ENCODE data around the gene CLINT1. TPM values are rescaled to one million over a fixed set of nuclear protein-coding genes. Genes with fewer than 3 reads are reported as not detected.

The CLINT1 gene
- total RNA-seq, 1 donor from 2014 or later, result 72.4 TPM

- Mint-ChIP-seq H3K27ac (ENCODE audit: unreplicated experiment) (no peak overlapping the region), H3K4me1 (ENCODE audit: low read depth) (peaks cover 44% of the 10 kb centered on the region), H3K4me3 (ENCODE audit: unreplicated experiment) (no peak overlapping the region), H3K36me3 (ENCODE audit: low read depth) (peaks cover 2% of the 10 kb centered on the region), H3K9me3 (ENCODE audit: low read depth) (no peaks in the 10 kb centered on the region), H3K27me3 (ENCODE audit: low read depth) (no peaks in the 10 kb centered on the region)
- no peak for TF ChIP-seq CTCF (IDR thresholded peaks at IDR 0.05)
- no peak for DNase-seq (ENCODE audit: low spot score)
These were observed 41.0 kb downstream of the CLINT1 start for GRCh38 chr5:157817928-157818327.

- H3K36me3 Mint-ChIP-seq (ENCODE audit: low read depth), result peaks cover 4% of the 10 kb centered on the region
- H3K27ac Mint-ChIP-seq (ENCODE audit: unreplicated experiment), result no peak overlapping the region
- no peak overlapping the region for H3K4me3 Mint-ChIP-seq (ENCODE audit: unreplicated experiment)
- no peaks in the 10 kb centered on the region for H3K9me3 Mint-ChIP-seq (ENCODE audit: low read depth)
- no peak for DNase-seq (ENCODE audit: low spot score)
- no peaks in the 10 kb centered on the region for H3K27me3 Mint-ChIP-seq (ENCODE audit: low read depth)
- H3K4me1 Mint-ChIP-seq (ENCODE audit: low read depth), result peaks cover 38% of the 10 kb centered on the region
- no peak for TF ChIP-seq CTCF (IDR thresholded peaks at IDR 0.05)
These were observed 41.6 kb downstream of the CLINT1 start for GRCh38 chr5:157817387-157817702.

- Mint-ChIP-seq H3K36me3 (ENCODE audit: low read depth) (peaks cover 4% of the 10 kb centered on the region), H3K27ac (ENCODE audit: unreplicated experiment) (no peak overlapping the region), H3K4me3 (ENCODE audit: unreplicated experiment) (no peak overlapping the region), H3K27me3 (ENCODE audit: low read depth) (no peaks in the 10 kb centered on the region), H3K4me1 (ENCODE audit: low read depth) (peaks cover 33% of the 10 kb centered on the region), H3K9me3 (ENCODE audit: low read depth) (no peaks in the 10 kb centered on the region)
- no peak for DNase-seq (ENCODE audit: low spot score)
- peak; percentile 94 for TF ChIP-seq CTCF (IDR thresholded peaks at IDR 0.05)
These were observed 42.1 kb downstream of the CLINT1 start for GRCh38 chr5:157816682-157817386.

GRCh38 chr5:157812086-157812485 lies 46.9 kb downstream of the CLINT1 start:
- Mint-ChIP-seq H3K4me1 (ENCODE audit: low read depth) (peaks cover 14% of the 10 kb centered on the region), H3K27me3 (ENCODE audit: low read depth) (no peaks in the 10 kb centered on the region), H3K27ac (ENCODE audit: unreplicated experiment) (no peak overlapping the region), H3K9me3 (ENCODE audit: low read depth) (no peaks in the 10 kb centered on the region), H3K4me3 (ENCODE audit: unreplicated experiment) (no peak overlapping the region), H3K36me3 (ENCODE audit: low read depth) (peaks cover 14% of the 10 kb centered on the region)
- TF ChIP-seq CTCF (IDR thresholded peaks at IDR 0.05), result no peak
- no peak for DNase-seq (ENCODE audit: low spot score)

- Mint-ChIP-seq H3K27ac (ENCODE audit: unreplicated experiment) (no peak overlapping the region), H3K9me3 (ENCODE audit: low read depth) (no peaks in the 10 kb centered on the region), H3K36me3 (ENCODE audit: low read depth) (peaks cover 27% of the 10 kb centered on the region), H3K4me1 (ENCODE audit: low read depth) (peaks cover 14% of the 10 kb centered on the region), H3K27me3 (ENCODE audit: low read depth) (no peaks in the 10 kb centered on the region), H3K4me3 (ENCODE audit: unreplicated experiment) (no peak overlapping the region)
- no peak for DNase-seq (ENCODE audit: low spot score)
- no peak for TF ChIP-seq CTCF (IDR thresholded peaks at IDR 0.05)
These were observed 50.9 kb downstream of the CLINT1 start for GRCh38 chr5:157808043-157808442.

Measured in chondrocyte (in vitro differentiated cells).